HG03575 (cell line): ENCODE data around the gene ATP2C1.
"Not testable (repeated sequence)": the region's sequence is repeated elsewhere in the genome, so short reads cannot be mapped to it uniquely, and the experiment has no call there.

Experiments used
- ATAC-seq: cut with Tn5 transposase; IDR thresholded peaks from one replicate; pipeline ENCODE4 v1.9.1; 2021; ENCODE audit not compliant: unreplicated experiment, insufficient number of reproducible peaks, low FRiP score; ENCODE audit errors: extremely low read depth

Gene ATP2C1

GRCh38 chr3:131020122-131020693 is 126.3 kb downstream of the ATP2C1 start:
- ATAC-seq, result no peak

- ATAC-seq, result no peak
Measured at GRCh38 chr3:131025539-131025938, 131.7 kb downstream of the ATP2C1 start.

- ATAC-seq, result peak; percentile 83
Measured at GRCh38 chr3:131026321-131027151, 132.7 kb downstream of the ATP2C1 start, which contains the start of the genes ASTE1 and NEK11. ASTE1 (minus strand) TSS chr3:131026825; CDS start chr3:131025306, 1,519 bp downstream. NEK11 (plus strand) TSS chr3:131026877; CDS start chr3:131029709, 2,832 bp downstream.

- no peak for ATAC-seq
Measured at GRCh38 chr3:131028844-131029243, 135.0 kb downstream of the ATP2C1 start.

- no peak for ATAC-seq
Measured at GRCh38 chr3:131031660-131032059, 137.8 kb downstream of the ATP2C1 start.

GRCh38 chr3:131033480-131034080 is 139.7 kb downstream of the ATP2C1 start:
- peak; percentile 67 for ATAC-seq

- ATAC-seq, result no peak
Measured at GRCh38 chr3:131036200-131036816, 142.4 kb downstream of the ATP2C1 start.

- ATAC-seq, result no peak
Measured at GRCh38 chr3:131036986-131037385, 143.1 kb downstream of the ATP2C1 start.

- no peak for ATAC-seq
Measured at GRCh38 chr3:131038326-131038725, 144.4 kb downstream of the ATP2C1 start.

- not testable (repeated sequence) for ATAC-seq
Measured at GRCh38 chr3:131042271-131042985, 148.5 kb downstream of the ATP2C1 start.

GRCh38 chr3:131047582-131047981 is 153.7 kb downstream of the ATP2C1 start:
- ATAC-seq, result no peak

- ATAC-seq, result no peak
Measured at GRCh38 chr3:131048030-131048429, 154.1 kb downstream of the ATP2C1 start.

GRCh38 chr3:131050001-131050400 is 156.1 kb downstream of the ATP2C1 start:
- ATAC-seq, result no peak

- ATAC-seq, result no peak
Measured at GRCh38 chr3:131053043-131053859, 159.4 kb downstream of the ATP2C1 start.
